Measurements from ENCODE around the gene CCDC159. TPM values are rescaled to one million over a fixed set of nuclear protein-coding genes. Genes with fewer than 3 reads are reported as not detected.

CCDC159 gene
- total RNA-seq, 6 experiments from 2014 or later: 7.7 to 11.8 (median 10.4) TPM

- no peak for DNase-seq
- Mint-ChIP-seq H3K4me3 (no peak overlapping the region), H3K9me3 (no peaks in the 10 kb centered on the region), H3K27me3 (ENCODE audit: insufficient read depth) (no peaks in the 10 kb centered on the region; the same call in none of the 2 replicates), H3K4me1 (ENCODE audit: low read depth) (no peaks in the 10 kb centered on the region), H3K27ac (no peak overlapping the region), H3K36me3 (ENCODE audit: low read depth) (no peaks in the 10 kb centered on the region)
- TF ChIP-seq CTCF (IDR thresholded peaks at IDR 0.05): no peak
Measured at GRCh38 chr19:11400798-11401197, 54.5 kb downstream of the CCDC159 start.

- no peaks in the 10 kb centered on the region; the same call in none of the 2 replicates for H3K27me3 Mint-ChIP-seq (ENCODE audit: insufficient read depth)
Measured at GRCh38 chr19:11401808-11402543, 55.7 kb downstream of the CCDC159 start.

More at GRCh38 chr19:11401808-11402543, 55.7 kb downstream of the CCDC159 start:
- Mint-ChIP-seq H3K27ac (no peak overlapping the region), H3K9me3 (no peaks in the 10 kb centered on the region), H3K4me3 (no peak overlapping the region), H3K4me1 (ENCODE audit: low read depth) (no peaks in the 10 kb centered on the region), H3K36me3 (ENCODE audit: low read depth) (no peaks in the 10 kb centered on the region)
- TF ChIP-seq CTCF (IDR thresholded peaks at IDR 0.05): no peak
- no peak for DNase-seq

Other genes with a start within 250 kb of the CCDC159 start
- gene SPC24, start 190.7 kb upstream of the CCDC159 start, total RNA-seq (2021; fragmentation: NEBNext Ultra II Directional; extraction: Animal tissue kit (Norgen Biotek cat#: 25700)): 10 to 100 TPM; 21.0 to 54.6 (median 50.3) TPM
- gene KANK2, start 149.0 kb upstream of the CCDC159 start, total RNA-seq (2021; fragmentation: NEBNext Ultra II Directional; extraction: Animal tissue kit (Norgen Biotek cat#: 25700)): 100 to 1,000 TPM; 132 to 167 (median 156) TPM
- not detected for gene ANGPTL8, start 106.9 kb upstream of the CCDC159 start, total RNA-seq (2021; fragmentation: NEBNext Ultra II Directional; extraction: Animal tissue kit (Norgen Biotek cat#: 25700))
- gene DOCK6, start 84.0 kb upstream of the CCDC159 start, total RNA-seq (2021; fragmentation: NEBNext Ultra II Directional; extraction: Animal tissue kit (Norgen Biotek cat#: 25700)): 10 to 100 TPM; 20.7 to 32.2 (median 22.9) TPM
- gene TSPAN16, start 50.4 kb upstream of the CCDC159 start, total RNA-seq (2021; fragmentation: NEBNext Ultra II Directional; extraction: Animal tissue kit (Norgen Biotek cat#: 25700)): not detected
- 10 to 100 TPM in 2 of 6 experiments, 1 to 10 TPM in 4; 6.7 to 11.1 (median 8.7) TPM for gene RAB3D, start 6.9 kb upstream of the CCDC159 start, total RNA-seq (2021; fragmentation: NEBNext Ultra II Directional; extraction: Animal tissue kit (Norgen Biotek cat#: 25700))
- gene TMEM205, start 251 bp upstream of the CCDC159 start, total RNA-seq (2021; fragmentation: NEBNext Ultra II Directional; extraction: Animal tissue kit (Norgen Biotek cat#: 25700)): 10 to 100 TPM; 36.9 to 51.8 (median 46.5) TPM
- gene PLPPR2, start 8.9 kb downstream of the CCDC159 start, total RNA-seq (2021; fragmentation: NEBNext Ultra II Directional; extraction: Animal tissue kit (Norgen Biotek cat#: 25700)): 10 to 100 TPM; 52.4 to 82.2 (median 59.7) TPM
- gene SWSAP1, start 28.1 kb downstream of the CCDC159 start, total RNA-seq (2021; fragmentation: NEBNext Ultra II Directional; extraction: Animal tissue kit (Norgen Biotek cat#: 25700)): 1 to 10 TPM; 1.2 to 2.2 (median 1.6) TPM
- gene EPOR, start 37.8 kb downstream of the CCDC159 start, total RNA-seq (2021; fragmentation: NEBNext Ultra II Directional; extraction: Animal tissue kit (Norgen Biotek cat#: 25700)): 1 to 10 TPM; 6.1 to 8.3 (median 7.1) TPM
- gene RGL3, start 72.8 kb downstream of the CCDC159 start, total RNA-seq (2021; fragmentation: NEBNext Ultra II Directional; extraction: Animal tissue kit (Norgen Biotek cat#: 25700)): 10 to 100 TPM in 1 of 6 experiments, 1 to 10 TPM in 5; 7.3 to 11.7 (median 8.9) TPM
- gene ODAD3, start 88.6 kb downstream of the CCDC159 start, total RNA-seq (2021; fragmentation: NEBNext Ultra II Directional; extraction: Animal tissue kit (Norgen Biotek cat#: 25700)): 1 to 10 TPM in 1 of 6 experiments, under 1 TPM in 4, not detected in 1; 0.16 to 1.1 (median 0.60) TPM
- gene PRKCSH, start 89.1 kb downstream of the CCDC159 start, total RNA-seq (2021; fragmentation: NEBNext Ultra II Directional; extraction: Animal tissue kit (Norgen Biotek cat#: 25700)): 100 to 1,000 TPM; 367 to 460 (median 388) TPM
- gene ELAVL3, start 134.5 kb downstream of the CCDC159 start, total RNA-seq (2021; fragmentation: NEBNext Ultra II Directional; extraction: Animal tissue kit (Norgen Biotek cat#: 25700)): not detected
- gene ZNF653, start 159.3 kb downstream of the CCDC159 start, total RNA-seq (2021; fragmentation: NEBNext Ultra II Directional; extraction: Animal tissue kit (Norgen Biotek cat#: 25700)): 1 to 10 TPM; 4.7 to 6.3 (median 5.3) TPM
- gene ECSIT, start 182.6 kb downstream of the CCDC159 start, total RNA-seq (2021; fragmentation: NEBNext Ultra II Directional; extraction: Animal tissue kit (Norgen Biotek cat#: 25700)): 10 to 100 TPM; 17.5 to 24.9 (median 19.9) TPM
- gene CNN1, start 192.3 kb downstream of the CCDC159 start, total RNA-seq (2021; fragmentation: NEBNext Ultra II Directional; extraction: Animal tissue kit (Norgen Biotek cat#: 25700)): 1 to 10 TPM; 6.5 to 9.3 (median 8.0) TPM
- 10 to 100 TPM; 72.3 to 85.5 (median 78.7) TPM for gene ELOF1, start 212.7 kb downstream of the CCDC159 start, total RNA-seq (2021; fragmentation: NEBNext Ultra II Directional; extraction: Animal tissue kit (Norgen Biotek cat#: 25700))
- gene ACP5, start 231.1 kb downstream of the CCDC159 start, total RNA-seq (2021; fragmentation: NEBNext Ultra II Directional; extraction: Animal tissue kit (Norgen Biotek cat#: 25700)): 1 to 10 TPM; 1.5 to 2.8 (median 2.3) TPM

Data from HFFc6 (cell line).